HG03354 (cell line): ENCODE results near the gene DAPK2.

Source experiments
- ATAC-seq: cut with Tn5 transposase; IDR thresholded peaks from one replicate; pipeline ENCODE4 v1.9.1; 2021; ENCODE audit warnings: mild to moderate bottlenecking; ENCODE audit not compliant: unreplicated experiment, poor library complexity, severe bottlenecking

DAPK2 gene

DNA sequence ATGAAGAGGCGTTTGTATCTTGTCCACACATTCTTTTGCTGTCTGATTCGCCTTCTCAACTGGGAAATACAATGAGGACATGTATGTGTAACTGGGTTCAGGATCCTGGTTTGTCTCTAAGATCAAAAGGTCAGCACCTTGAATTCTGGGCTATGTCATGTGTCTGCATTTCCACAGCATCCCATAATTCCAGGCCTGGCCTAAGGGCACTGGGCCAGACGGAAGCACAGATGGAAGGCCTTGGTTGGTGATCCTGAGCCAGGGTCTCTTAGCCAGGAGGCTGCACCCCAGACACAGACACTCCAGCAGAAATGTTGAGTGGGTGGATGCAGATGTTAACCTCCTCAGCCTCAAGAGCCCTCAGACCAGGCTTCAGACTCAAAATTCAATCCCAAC is 188.8 kb downstream of the DAPK2 start:
- no peak for ATAC-seq
